ENCODE measurements around the gene HHIP. TPM values are rescaled to one million over a fixed set of nuclear protein-coding genes. Genes with fewer than 3 reads are reported as not detected.
A peak's percentile ranks its signal among the peaks of the same experiment; 100 is the strongest.

Gene HHIP
- total RNA-seq, result 1 to 10 TPM in 3 of 4 donors, under 1 TPM in 1; 0.60 to 5.3 (median 2.6) TPM

DNA sequence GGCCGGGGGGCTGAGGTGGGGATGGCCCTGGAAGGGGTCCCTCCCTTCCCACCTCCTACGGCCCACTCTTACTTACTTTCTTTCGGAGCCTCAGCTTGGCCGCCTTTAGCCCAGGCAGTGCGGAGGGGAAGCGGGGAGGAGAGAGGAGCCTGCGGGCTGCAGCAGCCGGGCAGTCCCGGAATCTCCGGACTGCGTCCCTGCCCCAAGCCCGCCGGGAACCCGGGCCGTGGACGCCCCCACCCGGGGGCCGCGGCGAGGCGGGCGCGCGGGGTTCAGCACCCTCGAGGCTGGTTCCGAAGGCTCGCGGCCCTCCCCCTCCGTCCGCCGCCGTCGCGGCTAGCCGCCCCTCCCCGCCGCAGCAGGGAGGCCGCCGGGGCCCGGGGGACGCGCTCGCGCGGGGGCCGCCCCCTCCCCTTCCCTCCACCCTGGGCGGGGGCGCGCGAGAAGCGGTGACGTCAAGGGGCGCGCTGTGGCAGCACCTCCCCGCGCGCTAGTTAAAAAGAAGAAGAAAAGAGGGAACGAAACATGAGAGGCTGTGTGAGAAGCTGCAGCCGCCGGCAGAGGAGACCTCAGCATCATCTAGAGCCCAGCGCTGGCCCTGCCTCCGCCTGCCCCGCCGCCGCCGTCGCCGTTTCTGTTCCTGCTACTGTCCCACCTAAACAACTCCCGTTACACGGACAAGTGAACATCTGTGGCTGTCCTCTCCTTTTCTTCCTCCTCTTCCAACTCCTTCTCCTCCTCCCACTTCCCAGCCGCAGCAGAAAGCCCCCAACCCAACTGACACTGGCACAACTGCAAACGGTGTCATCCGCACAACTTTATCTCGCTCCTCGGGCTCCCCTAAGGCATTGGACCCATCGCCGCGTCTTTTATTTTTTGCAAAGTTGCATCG, at the start of gene HHIP:
Gene HHIP (plus strand): TSS at position 526 of the 892 bp plus-strand sequence. CDS start 520 bp downstream, outside the sequence.
- Histone ChIP-seq H3K4me1 (peaks cover 0 to 30% (median 5%) of the 10 kb centered on the region in 4 donors), H3K27me3 (peaks cover 0 to 6% of the 10 kb centered on the region in 2 donors), H3K27ac (peak within 1 kb of the TSS; percentile 37 to 80 (median 74)), H3K9me3 (no peaks in the 10 kb centered on the region), H3K4me3 (peak within 1 kb of the TSS; percentile 48 to 66 (median 57)), H3K36me3 (no peaks in the 10 kb centered on the region)
- 0 to 2% methylated on average over 32 to 52 of the region's 79 CpGs for WGBS, 2 donors
- TF ChIP-seq POLR2A (IDR thresholded peaks at IDR 0.05) (peak in 1 of 2 donors; percentile 49), EP300 (IDR thresholded peaks at IDR 0.05) (peak in 1 of 2 donors; percentile 58), CTCF (IDR thresholded peaks at IDR 0.05) (peak in 1 of 5 experiments; percentile 0)
- peak; percentile 33 to 48 for DNase-seq (ENCODE audit: low spot score in 2 of 2)

DNA sequence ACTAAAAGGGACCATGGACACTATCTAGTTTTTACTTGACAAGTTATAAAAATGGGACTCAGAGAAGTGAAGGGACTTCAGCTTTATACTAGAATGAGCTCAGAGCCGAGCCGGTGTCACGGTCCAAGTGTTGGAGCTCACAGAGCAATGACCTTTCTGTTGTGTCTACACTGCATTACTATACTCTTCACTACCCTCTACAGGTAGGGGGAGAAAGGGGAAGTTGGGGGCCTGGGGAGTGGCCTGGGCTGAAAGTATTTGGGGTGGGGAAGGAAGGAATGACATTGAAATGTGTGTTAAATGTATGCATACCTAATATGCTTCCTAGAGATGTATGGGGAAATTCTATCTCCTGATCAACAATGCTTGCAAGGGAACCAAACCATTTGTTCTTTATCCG, 48.8 kb upstream of the HHIP start:
- no peak overlapping the region for H3K4me3 ChIP-seq
- 86 to 87% methylated on average over 4 of the region's 4 CpGs for WGBS, 2 donors
- TF ChIP-seq EP300 (IDR thresholded peaks at IDR 0.05) (no peak), CTCF (IDR thresholded peaks at IDR 0.05) (no peak), POLR2A (IDR thresholded peaks at IDR 0.05) (no peak)
- peaks cover 0 to 4% (median 0%) of the 10 kb centered on the region in 4 donors for H3K9me3 ChIP-seq
- no peak for DNase-seq (ENCODE audit: low spot score in 2 of 2)
- no peaks in the 10 kb centered on the region for H3K4me1 ChIP-seq
- no peaks in the 10 kb centered on the region for H3K27me3 ChIP-seq
- no peak overlapping the region for H3K27ac ChIP-seq
- no peaks in the 10 kb centered on the region for H3K36me3 ChIP-seq

- 27 to 35% methylated on average over 1 of the region's 1 CpG for WGBS, 2 donors
- Histone ChIP-seq H3K36me3 (no peaks in the 10 kb centered on the region), H3K27ac (no peak overlapping the region), H3K9me3 (peaks cover 0 to 15% (median 2%) of the 10 kb centered on the region in 4 donors), H3K4me1 (no peaks in the 10 kb centered on the region), H3K4me3 (no peak overlapping the region), H3K27me3 (no peaks in the 10 kb centered on the region)
- DNase-seq (ENCODE audit: low spot score in 2 of 2), result no peak
- no peak for TF ChIP-seq CTCF (IDR thresholded peaks at IDR 0.05)
- TF ChIP-seq POLR2A (IDR thresholded peaks at IDR 0.05), result no peak
- no peak for TF ChIP-seq EP300 (IDR thresholded peaks at IDR 0.05)
These were observed 46.3 kb upstream of the HHIP start for GRCh38 chr4:144599621-144600020.

- no peak for DNase-seq (ENCODE audit: low spot score in 2 of 2)
- no peaks in the 10 kb centered on the region for H3K27me3 ChIP-seq
- TF ChIP-seq CTCF (IDR thresholded peaks at IDR 0.05), result no peak
- no peak for TF ChIP-seq POLR2A (IDR thresholded peaks at IDR 0.05)
- TF ChIP-seq EP300 (IDR thresholded peaks at IDR 0.05), result no peak
- no peaks in the 10 kb centered on the region for H3K9me3 ChIP-seq
- no peak overlapping the region for H3K27ac ChIP-seq
- no peaks in the 10 kb centered on the region for H3K36me3 ChIP-seq
- H3K4me1 ChIP-seq, result no peaks in the 10 kb centered on the region
- no peak overlapping the region for H3K4me3 ChIP-seq
These were observed 34.1 kb upstream of the HHIP start for GRCh38 chr4:144611850-144612249.
